Endothelial cell of umbilical vein (primary cell): ENCODE data around the gene SGF29. TPM values are rescaled to one million over a fixed set of nuclear protein-coding genes. Genes with fewer than 3 reads are reported as not detected.

Source experiments
- BruUV-seq: library from RNA; stranded (reverse); fragments of 400-500 nt; replicated peaks from 2 replicates; lab custom pipeline; 2021; lab: Mats Ljungman, UMichigan
- CTCF ChIA-PET: fragments of 300-600, 350-600 bp; sonication (Branson Sonifier 250); formaldehyde crosslinking; loops from one replicate; lab custom pipeline; 2021; ENCODE audit warnings: antibody characterized with exemption, inconsistent platforms; lab: Charles Lee
- POLR2A ChIA-PET: fragments of 300-600, 350-600 bp; sonication (Branson Sonifier 250); formaldehyde crosslinking; loops from one replicate; lab custom pipeline; 2021; ENCODE audit warnings: antibody characterized with exemption, inconsistent platforms; lab: Charles Lee
- DNase-seq: peaks from one replicate; pipeline ENCODE4 v3.0.0-alpha.2; 2011; ENCODE audit warnings: low read depth, low spot score
- FAIRE-seq: peaks from 2 replicates; lab custom pipeline; 2011; peaks lifted over from hg19 to GRCh38; lab: Jason Lieb, UNC
- H2AFZ ChIP-seq: 2 replicates; pipeline ENCODE4 v1.6.0; 2012; ENCODE audit warnings: low read depth, low read length, control low read depth, inconsistent platforms
- H3K27ac ChIP-seq: 2 replicates; pipeline ENCODE4 v1.5.1; 2011; ENCODE audit warnings: low read depth, mild to moderate bottlenecking, control low read depth, low read length, moderate library complexity; ENCODE audit not compliant: insufficient read depth
- H3K27me3 ChIP-seq, 2 experiments: 2 replicates each; pipeline versions ENCODE4 v1.6.0 to v1.6.1; 2011; ENCODE audit warnings: low read length in 2 of 2, mixed read lengths in 1 of 2; ENCODE audit not compliant: control insufficient read depth in 2 of 2, insufficient read depth in 2 of 2
- H3K36me3 ChIP-seq, 2 experiments: 2 replicates in 1 of 2; 3 replicates in 1 of 2; pipeline ENCODE4 v1.5.1; 2011; ENCODE audit warnings: low read length in 2 of 2, mild to moderate bottlenecking in 1 of 2, moderate library complexity in 1 of 2; ENCODE audit not compliant: control insufficient read depth in 2 of 2, insufficient read depth in 2 of 2; ENCODE audit errors: extremely low read depth in 1 of 2
- H3K4me1 ChIP-seq: 3 replicates; pipeline ENCODE4 v1.5.1; 2011; ENCODE audit warnings: mild to moderate bottlenecking, low read length; ENCODE audit not compliant: control insufficient read depth, insufficient read depth; ENCODE audit errors: extremely low read depth
- H3K4me2 ChIP-seq: 2 replicates; pipeline ENCODE4 v1.6.1; 2011; ENCODE audit warnings: low read length, control low read depth, mixed read lengths; ENCODE audit not compliant: insufficient read depth
- H3K4me3 ChIP-seq, 3 experiments: fragments of 200-600 bp in 1 of 3; sonication (generic), shearing (Covaris generic) in 1 of 3; replicated peaks in 1 of 3; 2 replicates each; pipeline ENCODE4 v1.5.1; 2011 to 2016; ENCODE audit warnings: control low read depth in 3 of 3, low read length in 3 of 3, mild to moderate bottlenecking in 2 of 3, inconsistent platforms in 1 of 3, low read depth in 1 of 3, moderate library complexity in 1 of 3; ENCODE audit not compliant: insufficient read depth in 1 of 3
- H3K79me2 ChIP-seq: 2 replicates; pipeline ENCODE4 v1.6.0; 2012; ENCODE audit warnings: low read length, inconsistent platforms; ENCODE audit not compliant: control insufficient read depth, insufficient read depth
- H3K9ac ChIP-seq: replicated peaks from 2 replicates; pipeline ENCODE3; 2011; ENCODE audit warnings: low read length, control low read depth; ENCODE audit not compliant: insufficient read depth; ENCODE audit errors: extremely low read depth
- H3K9me1 ChIP-seq: replicated peaks from 3 replicates; pipeline ENCODE4 v1.6.0; 2011; ENCODE audit warnings: mild to moderate bottlenecking, low read length; ENCODE audit not compliant: control insufficient read depth, insufficient read depth; ENCODE audit errors: extremely low read depth
- H3K9me3 ChIP-seq: replicated peaks from 2 replicates; pipeline ENCODE4 v1.5.1; 2012; ENCODE audit warnings: low read length, inconsistent platforms; ENCODE audit not compliant: control insufficient read depth, insufficient read depth
- H4K20me1 ChIP-seq: replicated peaks from 2 replicates; pipeline ENCODE3; 2011; ENCODE audit warnings: mild to moderate bottlenecking, low read length; ENCODE audit not compliant: control insufficient read depth, insufficient read depth; ENCODE audit errors: extremely low read depth
- CTCF ChIP-seq, 2 donors: IDR thresholded peaks; 1 replicate in 1 of 2; 2 replicates in 1 of 2; pipeline ENCODE4 v1.5.1; 2011; ENCODE audit warnings: low read length in 2 of 2, mild to moderate bottlenecking in 2 of 2, moderate library complexity in 2 of 2, control low read depth in 1 of 2, inconsistent platforms in 1 of 2, low read depth in 1 of 2; ENCODE audit not compliant: insufficient read depth in 1 of 2; ENCODE audit errors: extremely low read depth in 1 of 2
- FOS ChIP-seq: IDR thresholded peaks from 2 replicates; pipeline ENCODE4 v1.6.1; 2011; ENCODE audit warnings: mild to moderate bottlenecking, low read length, moderate library complexity, borderline replicate concordance; ENCODE audit not compliant: insufficient read depth
- GATA2 ChIP-seq: IDR thresholded peaks from 2 replicates; pipeline ENCODE4 v1.7.0; 2011; ENCODE audit warnings: low read depth, mild to moderate bottlenecking, moderate library complexity, mixed read lengths, low read length; ENCODE audit not compliant: insufficient read length, insufficient read depth
- MAX ChIP-seq: IDR thresholded peaks from 2 replicates; pipeline ENCODE4 v1.6.1; 2011; ENCODE audit not compliant: insufficient read depth, insufficient read length
- POLR2A ChIP-seq: IDR thresholded peaks from 2 replicates; pipeline ENCODE4 v1.6.1; 2012; ENCODE audit warnings: low read depth, mild to moderate bottlenecking, control low read depth, low read length
- POLR2AphosphoS5 ChIP-seq: IDR thresholded peaks from 2 replicates; pipeline ENCODE4 v1.6.1; 2012; ENCODE audit warnings: low read depth, mild to moderate bottlenecking, control low read depth, low read length, moderate library complexity; ENCODE audit not compliant: insufficient read depth
- dilution Hi-C: fragments of 300-500 bp; cut with MboI; formaldehyde crosslinking; loops from one replicate; pipeline ENCODE4 v1.15.0; 2019; ENCODE audit warnings: low sequenced_read_pairs; ENCODE audit not compliant: extremely low pct_ligation_motif_present
- intact Hi-C: fragments of 100-400 bp; cut with micrococcal nuclease; formaldehyde crosslinking; loops from one replicate; pipeline ENCODE4 v1.10.0; 2022
- polyA plus RNA-seq, 4 experiments: library from polyadenylated mRNA; depleted of rRNA in 3 of 4; stranded (reverse) in 3 of 4; unstranded in 1 of 4; fragments of >200 nt; gene quantifications; 2 replicates each; pipeline versions ENCODE4 v1.2.1 to v1.2.3, GENCODE V29; 2011 to 2012; ENCODE audit warnings: missing spikeins in 1 of 4
- total RNA-seq: library from RNA; stranded (reverse); gene quantifications from 2 replicates; pipeline ENCODE4 v1.2.3, GENCODE V29; 2021

Gene SGF29
- total and polyA plus RNA-seq, 2 donors (not counting 3 experiments of a cell fraction or from before 2014, with no cell fraction given), result 3.4 to 12.0 TPM

GRCh38 chr16:28548306-28548802 is 5.4 kb upstream of the SGF29 start:
- no TSS peak for BruUV-seq
- Histone ChIP-seq H3K27me3 (no peaks in the 10 kb centered on the region), H3K9ac (no peak overlapping the region), H3K9me1 (no peaks in the 10 kb centered on the region), H2AFZ (no peak overlapping the region), H3K4me2 (no peak overlapping the region), H3K36me3 (no peaks in the 10 kb centered on the region), H3K9me3 (no peaks in the 10 kb centered on the region), H3K27ac (no peak overlapping the region), H3K79me2 (no peaks in the 10 kb centered on the region), H4K20me1 (no peaks in the 10 kb centered on the region), H3K4me3 (no peak overlapping the region), H3K4me1 (no peaks in the 10 kb centered on the region)
- TF ChIP-seq CTCF (IDR thresholded peaks at IDR 0.05; ENCODE audit: extremely low read depth in 1 of 2, insufficient read depth in 1 of 2, low read depth in 1 of 2, low read length in 2 of 2) (no peak), GATA2 (no peak), MAX (no peak), FOS (no peak), POLR2A (no peak), POLR2AphosphoS5 (no peak)
- intact Hi-C loops, result loop anchor here (2.0 kb wide), 1 partner anchor 272 kb away; no protein-coding TSS in a partner anchor
- no peak for FAIRE-seq
- POLR2A ChIA-PET, result no interaction called here
- CTCF ChIA-PET, result interaction anchor here (0.7 kb wide), 1 partner anchor 397 kb away, joined by 3 read pairs; no protein-coding TSS in a partner anchor
- dilution Hi-C loops, result no loop called here
- no peak for DNase-seq
